Germinal center (tissue), 1 donor: ENCODE data around the gene KRABD2.
A peak's percentile ranks its signal among the peaks of the same experiment; 100 is the strongest.
"Not testable (repeated sequence)": the region's sequence is repeated elsewhere in the genome, so short reads cannot be mapped to it uniquely, and the experiment has no call there.

Source experiments
- DNase-seq: peaks from one replicate; pipeline ENCODE4 v3.0.0; 2012; ENCODE audit warnings: mixed read lengths, low spot score

KRABD2 gene

GRCh38 chr17:8376271-8377067 lies at the start of gene KRABD2:
KRABD2 (minus strand) TSS chr17:8376704.
- DNase-seq = peak; percentile 96

- no peak for DNase-seq
These were observed 45.1 kb upstream of the KRABD2 start for GRCh38 chr17:8421571-8421970.

- DNase-seq = no peak
These were observed 43.8 kb upstream of the KRABD2 start for GRCh38 chr17:8420041-8420934.

GRCh38 chr17:8419305-8419704 lies 42.8 kb upstream of the KRABD2 start:
- DNase-seq = no peak

GRCh38 chr17:8418471-8418870 lies 42.0 kb upstream of the KRABD2 start:
- DNase-seq = no peak

- DNase-seq = no peak
These were observed 41.3 kb upstream of the KRABD2 start for GRCh38 chr17:8417806-8418205.

- no peak for DNase-seq
These were observed 37.4 kb upstream of the KRABD2 start for GRCh38 chr17:8413938-8414337.

- DNase-seq = no peak
These were observed 36.8 kb upstream of the KRABD2 start for GRCh38 chr17:8413328-8413727.

GRCh38 chr17:8412089-8412488 lies 35.6 kb upstream of the KRABD2 start:
- no peak for DNase-seq

GRCh38 chr17:8410883-8411238 lies 34.4 kb upstream of the KRABD2 start:
- no peak for DNase-seq

- DNase-seq = peak; percentile 62
These were observed 33.7 kb upstream of the KRABD2 start for GRCh38 chr17:8409966-8410882.

- DNase-seq = no peak
These were observed 31.9 kb upstream of the KRABD2 start for GRCh38 chr17:8408371-8408770.

- DNase-seq = no peak
These were observed 29.7 kb upstream of the KRABD2 start for GRCh38 chr17:8406174-8406573.

- no peak for DNase-seq
These were observed 29.1 kb upstream of the KRABD2 start for GRCh38 chr17:8405499-8406016.

- DNase-seq = no peak
These were observed 26.5 kb upstream of the KRABD2 start for GRCh38 chr17:8402921-8403536.

- DNase-seq = no peak
These were observed 24.6 kb upstream of the KRABD2 start for GRCh38 chr17:8401107-8401506.

GRCh38 chr17:8398980-8399379 lies 22.5 kb upstream of the KRABD2 start:
- no peak for DNase-seq

- no peak for DNase-seq
These were observed 21.1 kb upstream of the KRABD2 start, which contains the start of gene RNF222 for GRCh38 chr17:8397636-8398035. RNF222 (minus strand) TSS chr17:8397827; CDS start chr17:8393461, 4,366 bp downstream.

GRCh38 chr17:8394497-8394896 lies 18.0 kb upstream of the KRABD2 start:
- DNase-seq = not testable (repeated sequence)

- peak; percentile 55 for DNase-seq
These were observed 17.1 kb upstream of the KRABD2 start for GRCh38 chr17:8393470-8394231.
